HL-60 (cell line): ENCODE measurements around the gene TBATA.
A peak's percentile ranks its signal among the peaks of the same experiment; 100 is the strongest.

ENCODE experiments used
- GABPA ChIP-seq: IDR thresholded peaks from 2 replicates; pipeline ENCODE4 v1.6.1; 2012; ENCODE audit warnings: low read depth
- POLR2AphosphoS5 ChIP-seq: IDR thresholded peaks from 2 replicates; pipeline ENCODE4 v1.6.1; 2012; ENCODE audit warnings: low read depth
- SPI1 ChIP-seq: IDR thresholded peaks from 2 replicates; pipeline ENCODE4 v1.6.1; 2012; ENCODE audit warnings: low read depth, mild to moderate bottlenecking, borderline replicate concordance
- TF ChIP-seq, protein P1 (sequence below): IDR thresholded peaks from one replicate; pipeline ENCODE4 v1.5.1; 2011; ENCODE audit warnings: low read length, control low read depth, inconsistent platforms; ENCODE audit not compliant: insufficient read depth
- TF ChIP-seq, protein P2 (sequence below): IDR thresholded peaks from 2 replicates; pipeline ENCODE4 v1.6.1; 2012; ENCODE audit warnings: low read depth; ENCODE audit not compliant: insufficient replicate concordance

DNA sequence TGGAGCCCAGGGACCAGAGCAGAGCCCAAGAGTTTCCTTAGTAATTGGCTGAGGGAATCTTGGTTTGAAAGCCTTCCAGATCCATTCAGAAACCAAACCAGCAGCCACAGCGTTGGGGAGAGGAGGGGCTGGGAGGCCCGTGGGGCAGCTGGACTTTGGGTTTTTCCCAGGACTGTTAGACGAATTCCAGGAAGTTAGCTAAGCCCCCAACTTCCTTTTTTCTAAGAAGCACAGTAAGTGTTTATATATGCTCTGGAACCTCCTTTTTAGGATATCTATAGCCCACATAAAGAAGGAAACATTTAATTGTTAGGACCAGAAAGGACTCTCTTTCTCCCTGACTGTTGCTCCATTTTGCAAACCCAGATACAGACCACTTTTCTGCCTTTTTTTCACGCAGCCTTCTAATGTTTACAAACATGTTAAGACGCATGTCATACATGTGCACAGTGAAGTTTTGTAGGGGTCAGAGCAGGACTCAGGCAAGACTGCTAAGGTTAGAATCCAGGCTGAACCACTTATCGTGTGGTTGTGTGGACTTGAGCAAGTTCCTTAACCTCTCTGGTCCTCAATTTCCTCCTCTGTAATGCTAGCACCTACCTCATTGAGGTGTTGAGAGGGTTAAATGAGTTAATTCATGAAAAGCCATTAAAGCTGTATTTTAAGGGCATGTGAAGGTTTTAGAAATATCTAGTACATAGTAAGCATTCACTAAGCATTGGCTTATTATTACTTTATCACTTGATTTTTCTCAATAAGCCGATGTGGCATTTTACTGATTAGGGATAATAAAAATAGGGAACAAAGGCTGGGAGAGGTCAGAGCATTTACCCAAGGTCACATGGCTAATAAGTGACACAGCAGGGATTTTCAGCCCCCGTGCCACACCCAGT, 42.4 kb downstream of the TBATA start:
- TF ChIP-seq, protein P1, sequence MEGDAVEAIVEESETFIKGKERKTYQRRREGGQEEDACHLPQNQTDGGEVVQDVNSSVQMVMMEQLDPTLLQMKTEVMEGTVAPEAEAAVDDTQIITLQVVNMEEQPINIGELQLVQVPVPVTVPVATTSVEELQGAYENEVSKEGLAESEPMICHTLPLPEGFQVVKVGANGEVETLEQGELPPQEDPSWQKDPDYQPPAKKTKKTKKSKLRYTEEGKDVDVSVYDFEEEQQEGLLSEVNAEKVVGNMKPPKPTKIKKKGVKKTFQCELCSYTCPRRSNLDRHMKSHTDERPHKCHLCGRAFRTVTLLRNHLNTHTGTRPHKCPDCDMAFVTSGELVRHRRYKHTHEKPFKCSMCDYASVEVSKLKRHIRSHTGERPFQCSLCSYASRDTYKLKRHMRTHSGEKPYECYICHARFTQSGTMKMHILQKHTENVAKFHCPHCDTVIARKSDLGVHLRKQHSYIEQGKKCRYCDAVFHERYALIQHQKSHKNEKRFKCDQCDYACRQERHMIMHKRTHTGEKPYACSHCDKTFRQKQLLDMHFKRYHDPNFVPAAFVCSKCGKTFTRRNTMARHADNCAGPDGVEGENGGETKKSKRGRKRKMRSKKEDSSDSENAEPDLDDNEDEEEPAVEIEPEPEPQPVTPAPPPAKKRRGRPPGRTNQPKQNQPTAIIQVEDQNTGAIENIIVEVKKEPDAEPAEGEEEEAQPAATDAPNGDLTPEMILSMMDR = no peak
- TF ChIP-seq GABPA (no peak), POLR2AphosphoS5 (no peak), SPI1 (peak; percentile 12; the same call in 1 of the 2 replicates)
- TF ChIP-seq, protein P2, sequence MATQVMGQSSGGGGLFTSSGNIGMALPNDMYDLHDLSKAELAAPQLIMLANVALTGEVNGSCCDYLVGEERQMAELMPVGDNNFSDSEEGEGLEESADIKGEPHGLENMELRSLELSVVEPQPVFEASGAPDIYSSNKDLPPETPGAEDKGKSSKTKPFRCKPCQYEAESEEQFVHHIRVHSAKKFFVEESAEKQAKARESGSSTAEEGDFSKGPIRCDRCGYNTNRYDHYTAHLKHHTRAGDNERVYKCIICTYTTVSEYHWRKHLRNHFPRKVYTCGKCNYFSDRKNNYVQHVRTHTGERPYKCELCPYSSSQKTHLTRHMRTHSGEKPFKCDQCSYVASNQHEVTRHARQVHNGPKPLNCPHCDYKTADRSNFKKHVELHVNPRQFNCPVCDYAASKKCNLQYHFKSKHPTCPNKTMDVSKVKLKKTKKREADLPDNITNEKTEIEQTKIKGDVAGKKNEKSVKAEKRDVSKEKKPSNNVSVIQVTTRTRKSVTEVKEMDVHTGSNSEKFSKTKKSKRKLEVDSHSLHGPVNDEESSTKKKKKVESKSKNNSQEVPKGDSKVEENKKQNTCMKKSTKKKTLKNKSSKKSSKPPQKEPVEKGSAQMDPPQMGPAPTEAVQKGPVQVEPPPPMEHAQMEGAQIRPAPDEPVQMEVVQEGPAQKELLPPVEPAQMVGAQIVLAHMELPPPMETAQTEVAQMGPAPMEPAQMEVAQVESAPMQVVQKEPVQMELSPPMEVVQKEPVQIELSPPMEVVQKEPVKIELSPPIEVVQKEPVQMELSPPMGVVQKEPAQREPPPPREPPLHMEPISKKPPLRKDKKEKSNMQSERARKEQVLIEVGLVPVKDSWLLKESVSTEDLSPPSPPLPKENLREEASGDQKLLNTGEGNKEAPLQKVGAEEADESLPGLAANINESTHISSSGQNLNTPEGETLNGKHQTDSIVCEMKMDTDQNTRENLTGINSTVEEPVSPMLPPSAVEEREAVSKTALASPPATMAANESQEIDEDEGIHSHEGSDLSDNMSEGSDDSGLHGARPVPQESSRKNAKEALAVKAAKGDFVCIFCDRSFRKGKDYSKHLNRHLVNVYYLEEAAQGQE = no peak
